B cell (primary cell): ENCODE measurements around the gene FAM120B. TPM values are rescaled to one million over a fixed set of nuclear protein-coding genes. Genes with fewer than 3 reads are reported as not detected.

Experiments
- ATAC-seq: fragments of 200-7000 bp; cut with Tn5 transposase; one replicate; pipeline ENCODE4 v1.10.0; 2021; ENCODE audit warnings: low read depth, mild to moderate bottlenecking, moderate number of reproducible peaks, moderate library complexity
- CTCF ChIA-PET: fragments of 350-600 bp; sonication (Branson Sonifier 250); formaldehyde crosslinking; loops from one replicate; lab custom pipeline; 2021; ENCODE audit warnings: antibody characterized with exemption, inconsistent platforms; lab: Charles Lee
- POLR2A ChIA-PET: fragments of 350-600 bp; sonication (Branson Sonifier 250); formaldehyde crosslinking; loops from one replicate; lab custom pipeline; 2021; ENCODE audit warnings: antibody characterized with exemption; lab: Charles Lee
- DNase-seq: peaks from one replicate; pipeline ENCODE4 v3.0.0; 2013
- H2AFZ ChIP-seq: 2 replicates; pipeline ENCODE4 v1.6.1; 2012; ENCODE audit warnings: mild to moderate bottlenecking, low read depth, low read length; ENCODE audit not compliant: insufficient read depth, poor library complexity, severe bottlenecking
- H3K27ac ChIP-seq, 2 donors: 1 replicate in 1 of 2; 2 replicates in 1 of 2; pipeline ENCODE4 v1.5.1; 2012 to 2013; ENCODE audit warnings: low read length in 2 of 2, mild to moderate bottlenecking in 2 of 2, moderate library complexity in 1 of 2
- H3K27me3 ChIP-seq, 4 experiments: fragments of 200-600 bp in 1 of 4; sonication (generic) in 1 of 4; replicated peaks in 1 of 4; 1 replicate in 2 of 4; 2 replicates in 2 of 4; pipeline versions ENCODE4 v1.6.1 to v1.7.0; 2013 to 2016; ENCODE audit warnings: low read length in 3 of 4, mild to moderate bottlenecking in 2 of 4, mixed read lengths in 1 of 4, moderate library complexity in 1 of 4; ENCODE audit not compliant: insufficient read depth in 4 of 4, control insufficient read depth in 3 of 4; ENCODE audit errors: control extremely low read depth in 1 of 4
- H3K36me3 ChIP-seq, 2 experiments: replicated peaks in 1 of 2; 1 replicate in 1 of 2; 2 replicates in 1 of 2; pipeline versions ENCODE4 v1.6.1 to v1.7.1; 2013; ENCODE audit warnings: low read length in 1 of 2; ENCODE audit not compliant: insufficient read depth in 2 of 2, control insufficient read depth in 1 of 2; ENCODE audit errors: control extremely low read depth in 1 of 2, extremely low read depth in 1 of 2
- H3K4me1 ChIP-seq, 2 donors: fragments of 200-600 bp in 1 of 2; sonication (generic) in 1 of 2; 1 replicate in 1 of 2; 2 replicates in 1 of 2; pipeline versions ENCODE4 v1.5.1 to v1.6.1; 2013 to 2017; ENCODE audit warnings: low read length in 2 of 2; ENCODE audit not compliant: control insufficient read depth in 2 of 2, insufficient read depth in 2 of 2
- H3K4me2 ChIP-seq: replicated peaks from 2 replicates; pipeline ENCODE3; 2012; ENCODE audit warnings: mild to moderate bottlenecking, low read depth, low read length; ENCODE audit not compliant: poor library complexity, severe bottlenecking
- H3K4me3 ChIP-seq, 5 experiments: fragments of 200-600 bp in 1 of 5; sonication (generic) in 1 of 5; 1 replicate in 3 of 5; 2 replicates in 2 of 5; pipeline versions ENCODE4 v1.5.1 to v1.7.0; 2011 to 2016; ENCODE audit warnings: low read length in 4 of 5, mild to moderate bottlenecking in 4 of 5, low read depth in 2 of 5, control low read depth in 1 of 5, moderate library complexity in 1 of 5; ENCODE audit not compliant: insufficient read depth in 1 of 5; ENCODE audit errors: control extremely low read depth in 1 of 5, extremely low read depth in 1 of 5
- H3K79me2 ChIP-seq: fragments of 200-600 bp; sonication (generic); one replicate; pipeline ENCODE4 v1.6.0; 2016; ENCODE audit warnings: low read length; ENCODE audit not compliant: control insufficient read depth, insufficient read depth
- H3K9ac ChIP-seq: fragments of 200-600 bp; sonication (generic); 2 replicates; pipeline ENCODE4 v1.6.1; 2017; ENCODE audit warnings: mild to moderate bottlenecking, low read length, moderate library complexity
- H3K9me3 ChIP-seq, 3 donors: one replicate each; pipeline versions ENCODE4 v1.6.1 to v1.7.1; 2013; ENCODE audit warnings: low read length in 2 of 3; ENCODE audit not compliant: control insufficient read depth in 2 of 3, insufficient read depth in 1 of 3; ENCODE audit errors: control extremely low read depth in 1 of 3
- H4K20me1 ChIP-seq: 2 replicates; pipeline ENCODE4 v1.6.0; 2012; ENCODE audit warnings: mild to moderate bottlenecking, low read length; ENCODE audit not compliant: insufficient read depth, control insufficient read depth, poor library complexity, severe bottlenecking
- H3K27ac Mint-ChIP-seq: one replicate; pipeline ENCODE4 v1.8.0; 2021; ENCODE audit warnings: mixed read lengths
- H3K27me3 Mint-ChIP-seq: one replicate; pipeline ENCODE4 v1.8.0; 2021; ENCODE audit warnings: mixed read lengths
- H3K4me1 Mint-ChIP-seq: one replicate; pipeline ENCODE4 v1.8.0; 2021; ENCODE audit warnings: mixed read lengths
- H3K4me3 Mint-ChIP-seq: one replicate; pipeline ENCODE4 v1.8.0; 2021; ENCODE audit warnings: mixed read lengths
- H3K9me3 Mint-ChIP-seq: one replicate; pipeline ENCODE4 v1.8.0; 2022; ENCODE audit warnings: mixed read lengths; ENCODE audit not compliant: insufficient read depth
- CTCF ChIP-seq: fragments of 200-600 bp; IDR thresholded peaks from one replicate; pipeline ENCODE4 v1.8.0; 2022; ENCODE audit warnings: antibody characterized with exemption, mild to moderate bottlenecking
- EZH2 ChIP-seq: IDR thresholded peaks from 2 replicates; pipeline ENCODE4 v1.6.1; 2012; ENCODE audit warnings: borderline replicate concordance, low read depth, mild to moderate bottlenecking, moderate library complexity, low read length; ENCODE audit not compliant: insufficient read depth, poor library complexity, severe bottlenecking
- WGBS: methylation state at CpG from one replicate; pipeline ENCODE4 v1.1.5; 2013; ENCODE audit warnings: missing lambda C conversion rate; ENCODE audit not compliant: insufficient coverage; 5-methylcytosine and 5-hydroxymethylcytosine counted together
- intact Hi-C: fragments of 100-400 bp; cut with micrococcal nuclease; formaldehyde crosslinking; loops from one replicate; pipeline ENCODE4 v1.10.0; 2022
- polyA plus RNA-seq: library from polyadenylated mRNA; depleted of rRNA; stranded (reverse); fragments of >200 nt; gene quantifications from 2 replicates; pipeline ENCODE4 v1.2.3, GENCODE V29; 2012
- total RNA-seq, 2 donors: library from RNA; stranded (reverse); fragments of 120-200 nt in 1 of 2; gene quantifications; 1 replicate in 1 of 2; 2 replicates in 1 of 2; pipeline versions ENCODE4 v1.2.3 to v1.2.4, GENCODE V29; 2013 to 2022

Gene FAM120B
- total and polyA plus RNA-seq, 2 donors (not counting 1 experiment from before 2014, with no cell fraction given): 12.5 to 51.7 TPM

DNA sequence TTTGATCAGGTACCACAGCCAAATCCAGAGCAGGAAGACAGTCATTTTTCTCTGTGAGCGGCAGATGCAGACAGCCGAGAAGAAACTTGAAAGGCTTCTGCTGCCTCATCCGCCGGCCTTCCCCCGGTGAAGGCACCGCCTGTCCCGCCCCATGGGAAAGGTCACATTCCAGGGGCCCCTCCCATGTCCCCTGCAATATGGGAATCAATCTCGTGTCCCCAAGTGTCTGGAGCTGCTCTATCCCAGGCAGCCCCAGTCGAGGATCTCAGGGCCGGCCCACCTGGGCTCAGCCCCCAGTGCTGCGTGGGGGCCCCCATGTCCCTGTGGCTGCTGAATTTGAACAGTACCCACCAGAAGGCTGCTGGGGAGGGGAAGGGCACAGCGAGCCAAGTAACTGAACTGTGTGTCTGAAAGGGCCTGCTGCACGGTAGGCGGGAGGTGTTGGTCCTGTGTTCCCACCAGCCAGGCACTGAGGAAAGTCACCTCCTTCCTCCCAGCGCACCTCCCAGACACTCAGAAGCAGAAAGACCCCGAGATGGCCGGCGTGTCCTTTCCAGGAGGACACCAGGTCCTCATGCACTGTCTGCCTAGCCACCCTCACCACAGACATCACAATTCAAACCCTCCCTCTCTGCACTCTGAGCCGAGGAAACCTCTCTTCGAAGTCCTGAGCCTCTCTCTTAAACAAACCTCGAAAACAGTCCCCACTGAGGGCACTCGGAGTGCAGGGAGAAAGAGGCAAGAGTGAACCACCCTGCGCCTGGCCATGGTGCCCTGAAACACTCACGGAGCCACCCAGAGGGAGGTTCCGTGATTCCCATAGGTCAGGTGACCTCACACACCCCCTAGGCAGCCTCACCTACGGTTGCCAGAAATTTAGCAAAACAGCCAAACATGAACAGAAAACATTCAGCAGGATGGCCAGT, 147.3 kb downstream of the FAM120B start:
- no peaks in the 10 kb centered on the region for H3K4me1 Mint-ChIP-seq
- TF ChIP-seq CTCF (no peak), EZH2 (no peak)
- no peak overlapping the region for H3K4me3 Mint-ChIP-seq
- H3K27ac ChIP-seq: no peak overlapping the region
- no peak overlapping the region for H3K27ac Mint-ChIP-seq
- ATAC-seq (no peak), DNase-seq (no peak)
- no peaks in the 10 kb centered on the region for H3K4me1 ChIP-seq
- 88% methylated on average over 24 of the region's 26 CpGs for WGBS
- ChIA-PET CTCF (no interaction called here), POLR2A (no interaction called here)
- H3K27me3 Mint-ChIP-seq: no peaks in the 10 kb centered on the region
- peaks cover 3% of the 10 kb centered on the region for H3K9me3 Mint-ChIP-seq
- no peak overlapping the region for H3K9ac ChIP-seq
- no peak overlapping the region for H3K4me3 ChIP-seq
- peaks cover 0 to 21% (median 0%) of the 10 kb centered on the region in 3 donors for H3K9me3 ChIP-seq
- no peaks in the 10 kb centered on the region for H4K20me1 ChIP-seq
- no peak overlapping the region for H3K4me2 ChIP-seq
- intact Hi-C loops: no loop called here
- peaks cover 0 to 2% (median 0%) of the 10 kb centered on the region in 4 experiments for H3K27me3 ChIP-seq
- no peaks in the 10 kb centered on the region for H3K79me2 ChIP-seq
- no peaks in the 10 kb centered on the region for H3K36me3 ChIP-seq
- no peak overlapping the region for H2AFZ ChIP-seq
